HCT116 (cell line): ENCODE data around the gene ERBB4.

Source experiments
- CTCF ChIP-seq, 3 experiments: fragments of 200-600 bp in 1 of 3; sonication (generic) in 1 of 3; IDR thresholded peaks in 2 of 3; conservative IDR thresholded peaks in 1 of 3; 2 replicates each; pipeline ENCODE4 v1.5.1; 2012 to 2017; ENCODE audit warnings: low read depth in 2 of 3, low read length in 2 of 3, antibody characterized with exemption in 1 of 3, borderline replicate concordance in 1 of 3, control low read depth in 1 of 3, mild to moderate bottlenecking in 1 of 3, mixed read lengths in 1 of 3, mixed run types in 1 of 3, moderate library complexity in 1 of 3; ENCODE audit not compliant: insufficient read depth in 1 of 3
- EGR1 ChIP-seq: IDR thresholded peaks from 2 replicates; pipeline ENCODE4 v1.6.1; 2012; ENCODE audit warnings: low read depth
- ELF1 ChIP-seq: IDR thresholded peaks from 2 replicates; pipeline ENCODE4 v1.6.1; 2012; ENCODE audit warnings: low read depth, borderline replicate concordance
- EZH2 ChIP-seq: fragments of 200-600 bp; sonication (generic); IDR thresholded peaks from 2 replicates; pipeline ENCODE4 v1.6.1; 2017; ENCODE audit warnings: antibody characterized with exemption, mixed run types
- EZH2phosphoT487 ChIP-seq: fragments of 200-600 bp; IDR thresholded peaks from 2 replicates; pipeline ENCODE4 v1.6.1; 2018; ENCODE audit warnings: antibody characterized with exemption, borderline replicate concordance
- MAX ChIP-seq: IDR thresholded peaks from 2 replicates; pipeline ENCODE4 v1.6.1; 2012
- POLR2A ChIP-seq: IDR thresholded peaks from 2 replicates; pipeline ENCODE4 v1.7.0; 2011; ENCODE audit warnings: borderline replicate concordance; ENCODE audit not compliant: insufficient read depth, insufficient read length; ENCODE audit errors: extremely low read depth
- POLR2AphosphoS5 ChIP-seq: IDR thresholded peaks from 2 replicates; pipeline ENCODE4 v1.6.1; 2011; ENCODE audit warnings: mild to moderate bottlenecking, low read depth, low read length, moderate library complexity
- RAD21 ChIP-seq: IDR thresholded peaks from 2 replicates; pipeline ENCODE4 v1.6.1; 2012; ENCODE audit warnings: low read depth, mild to moderate bottlenecking
- REST ChIP-seq: IDR thresholded peaks from 2 replicates; pipeline ENCODE4 v1.6.1; 2012; ENCODE audit warnings: low read depth
- SP1 ChIP-seq: IDR thresholded peaks from 2 replicates; pipeline ENCODE4 v1.6.1; 2012; ENCODE audit warnings: low read depth
- YY1 ChIP-seq: IDR thresholded peaks from 2 replicates; pipeline ENCODE4 v1.6.1; 2011; ENCODE audit warnings: low read length, low read depth, moderate library complexity, mild to moderate bottlenecking; ENCODE audit not compliant: insufficient replicate concordance; ENCODE audit errors: extremely low read depth
- TF ChIP-seq, protein P1 (sequence below): IDR thresholded peaks from 2 replicates; pipeline ENCODE4 v1.6.1; 2011; ENCODE audit warnings: mild to moderate bottlenecking, low read length, moderate library complexity; ENCODE audit not compliant: insufficient replicate concordance; ENCODE audit errors: extremely low read depth

GRCh38 chr2:212473211-212473610 is 65.4 kb downstream of the ERBB4 start:
- TF ChIP-seq CTCF (IDR thresholded peaks at IDR 0.05 in 2 of 3, conservative IDR thresholded peaks at IDR 0.05 in 1 of 3; ENCODE audit: borderline replicate concordance in 1 of 3, insufficient read depth in 1 of 3, low read depth in 2 of 3, low read length in 2 of 3) (no peak), EZH2 (no peak), POLR2A (no peak), YY1 (no peak), RAD21 (no peak), EZH2phosphoT487 (no peak), POLR2AphosphoS5 (no peak), SP1 (no peak), ELF1 (no peak), MAX (no peak), EGR1 (no peak), REST (no peak)
- TF ChIP-seq, protein P1, sequence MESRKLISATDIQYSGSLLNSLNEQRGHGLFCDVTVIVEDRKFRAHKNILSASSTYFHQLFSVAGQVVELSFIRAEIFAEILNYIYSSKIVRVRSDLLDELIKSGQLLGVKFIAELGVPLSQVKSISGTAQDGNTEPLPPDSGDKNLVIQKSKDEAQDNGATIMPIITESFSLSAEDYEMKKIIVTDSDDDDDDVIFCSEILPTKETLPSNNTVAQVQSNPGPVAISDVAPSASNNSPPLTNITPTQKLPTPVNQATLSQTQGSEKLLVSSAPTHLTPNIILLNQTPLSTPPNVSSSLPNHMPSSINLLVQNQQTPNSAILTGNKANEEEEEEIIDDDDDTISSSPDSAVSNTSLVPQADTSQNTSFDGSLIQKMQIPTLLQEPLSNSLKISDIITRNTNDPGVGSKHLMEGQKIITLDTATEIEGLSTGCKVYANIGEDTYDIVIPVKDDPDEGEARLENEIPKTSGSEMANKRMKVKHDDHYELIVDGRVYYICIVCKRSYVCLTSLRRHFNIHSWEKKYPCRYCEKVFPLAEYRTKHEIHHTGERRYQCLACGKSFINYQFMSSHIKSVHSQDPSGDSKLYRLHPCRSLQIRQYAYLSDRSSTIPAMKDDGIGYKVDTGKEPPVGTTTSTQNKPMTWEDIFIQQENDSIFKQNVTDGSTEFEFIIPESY: no peak
